ENCODE measurements around the gene CYB5A. TPM values are rescaled to one million over a fixed set of nuclear protein-coding genes. Genes with fewer than 3 reads are reported as not detected.

Gene CYB5A
- total RNA-seq, 1 donor from 2014 or later = 58.1 TPM

DNA sequence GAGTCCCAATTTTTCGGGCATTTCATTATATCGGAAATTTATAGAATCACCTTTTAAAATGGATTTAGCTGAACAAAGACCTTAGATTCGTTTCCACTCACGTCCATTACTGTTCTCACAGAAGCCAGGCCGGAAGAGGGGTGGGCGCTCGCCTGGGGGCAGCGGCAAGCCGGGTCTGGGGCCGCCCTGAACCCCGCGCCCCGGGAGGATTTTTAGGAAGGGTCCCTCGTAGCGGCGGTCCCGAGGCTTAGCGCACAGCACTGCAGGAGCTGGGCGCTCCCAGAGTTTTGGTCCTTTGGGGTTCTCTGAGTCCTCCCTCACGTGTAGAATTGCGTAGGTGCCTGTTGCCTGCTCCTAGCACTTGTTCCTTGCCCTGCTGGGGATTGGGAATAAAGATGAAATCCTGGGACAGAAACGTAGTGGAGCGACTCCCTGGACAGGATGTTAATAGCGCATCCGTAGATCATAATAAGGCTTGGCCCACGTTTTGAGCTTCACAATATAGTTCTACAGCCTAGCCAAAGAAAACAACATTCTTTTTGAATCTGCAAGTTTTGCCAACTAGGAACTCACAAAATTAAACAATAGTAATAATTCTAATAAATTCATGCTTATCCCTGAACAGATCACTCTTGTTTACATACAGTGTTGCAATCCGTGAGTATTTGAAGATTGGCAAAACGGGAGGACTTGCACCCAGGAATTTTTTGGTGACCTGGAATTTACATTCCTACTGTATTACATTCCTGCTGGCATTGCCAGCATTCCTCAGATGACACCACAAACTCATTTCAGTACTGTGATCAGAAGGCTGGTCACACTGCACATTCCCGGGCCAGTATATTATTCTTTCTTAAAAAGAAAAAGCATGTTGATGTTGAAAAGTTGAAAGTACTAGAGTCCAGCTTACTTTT, 24.8 kb upstream of the CYB5A start:
- H3K27ac ChIP-seq = no peak overlapping the region
- no peak for DNase-seq (ENCODE audit: low spot score in 2 of 2)
- H3K36me3 ChIP-seq = no peaks in the 10 kb centered on the region
- H3K27me3 ChIP-seq = no peaks in the 10 kb centered on the region
- intact Hi-C loops (cut with DNase I) = no loop called here
- no peaks in the 10 kb centered on the region for H3K9me3 ChIP-seq
- H3K4me1 ChIP-seq = no peaks in the 10 kb centered on the region
- H3K4me3 ChIP-seq = no peak overlapping the region
- TF ChIP-seq, protein P1, sequence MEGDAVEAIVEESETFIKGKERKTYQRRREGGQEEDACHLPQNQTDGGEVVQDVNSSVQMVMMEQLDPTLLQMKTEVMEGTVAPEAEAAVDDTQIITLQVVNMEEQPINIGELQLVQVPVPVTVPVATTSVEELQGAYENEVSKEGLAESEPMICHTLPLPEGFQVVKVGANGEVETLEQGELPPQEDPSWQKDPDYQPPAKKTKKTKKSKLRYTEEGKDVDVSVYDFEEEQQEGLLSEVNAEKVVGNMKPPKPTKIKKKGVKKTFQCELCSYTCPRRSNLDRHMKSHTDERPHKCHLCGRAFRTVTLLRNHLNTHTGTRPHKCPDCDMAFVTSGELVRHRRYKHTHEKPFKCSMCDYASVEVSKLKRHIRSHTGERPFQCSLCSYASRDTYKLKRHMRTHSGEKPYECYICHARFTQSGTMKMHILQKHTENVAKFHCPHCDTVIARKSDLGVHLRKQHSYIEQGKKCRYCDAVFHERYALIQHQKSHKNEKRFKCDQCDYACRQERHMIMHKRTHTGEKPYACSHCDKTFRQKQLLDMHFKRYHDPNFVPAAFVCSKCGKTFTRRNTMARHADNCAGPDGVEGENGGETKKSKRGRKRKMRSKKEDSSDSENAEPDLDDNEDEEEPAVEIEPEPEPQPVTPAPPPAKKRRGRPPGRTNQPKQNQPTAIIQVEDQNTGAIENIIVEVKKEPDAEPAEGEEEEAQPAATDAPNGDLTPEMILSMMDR (IDR thresholded peaks at IDR 0.05) = no peak

DNA sequence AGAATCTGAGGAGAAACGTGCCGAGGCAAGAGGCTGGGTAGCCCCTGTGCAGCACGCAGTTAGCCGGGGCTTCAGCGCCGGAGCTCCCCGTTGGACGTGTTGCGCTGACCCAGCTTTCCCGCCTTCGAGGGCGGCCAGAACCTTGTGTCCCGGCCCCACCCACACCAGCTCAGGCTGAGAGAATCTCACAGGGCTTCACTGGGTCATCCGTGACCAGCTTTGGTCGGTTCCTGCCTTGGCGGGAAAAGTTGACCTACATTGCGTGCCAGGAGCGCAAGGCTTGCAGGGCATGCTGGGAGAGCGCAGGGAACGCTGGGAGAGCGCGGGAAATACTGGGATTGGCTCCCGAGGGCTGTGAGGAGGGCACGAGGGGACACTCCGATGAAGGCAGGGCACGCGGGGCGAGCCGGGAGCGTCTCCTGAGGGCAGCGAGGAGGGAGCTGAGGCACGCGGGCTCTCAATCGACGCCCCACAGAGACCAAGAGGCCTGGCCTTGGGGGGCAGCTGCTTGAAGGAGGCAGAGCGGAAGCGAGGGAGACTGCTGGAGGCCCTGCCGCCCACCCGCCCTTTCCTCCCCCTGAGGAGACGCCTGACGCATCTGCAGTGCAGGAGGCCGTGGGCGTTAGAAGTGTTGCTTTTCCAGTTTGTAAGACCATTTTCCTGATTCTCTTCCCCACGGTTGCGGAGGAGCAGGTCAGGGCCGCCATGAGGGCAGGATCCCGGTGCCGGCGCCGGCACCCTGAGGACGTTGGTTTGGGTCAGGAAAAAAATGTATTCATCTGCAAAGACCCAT, 23.9 kb upstream of the CYB5A start, which contains the start of gene C18orf63:
Gene C18orf63 (plus strand): TSS at position 376 of the 793 bp plus-strand sequence. CDS start 2,027 bp downstream, outside the sequence.
- Histone ChIP-seq H3K4me1 (no peaks in the 10 kb centered on the region), H3K27me3 (no peaks in the 10 kb centered on the region), H3K27ac (no peak within 1 kb of the TSS), H3K4me3 (no peak within 1 kb of the TSS), H3K36me3 (no peaks in the 10 kb centered on the region), H3K9me3 (no peaks in the 10 kb centered on the region)
- no peak for DNase-seq (ENCODE audit: low spot score in 2 of 2)
- TF ChIP-seq, protein P1 (IDR thresholded peaks at IDR 0.05) = no peak
- intact Hi-C loops (cut with DNase I) = no loop called here

DNA sequence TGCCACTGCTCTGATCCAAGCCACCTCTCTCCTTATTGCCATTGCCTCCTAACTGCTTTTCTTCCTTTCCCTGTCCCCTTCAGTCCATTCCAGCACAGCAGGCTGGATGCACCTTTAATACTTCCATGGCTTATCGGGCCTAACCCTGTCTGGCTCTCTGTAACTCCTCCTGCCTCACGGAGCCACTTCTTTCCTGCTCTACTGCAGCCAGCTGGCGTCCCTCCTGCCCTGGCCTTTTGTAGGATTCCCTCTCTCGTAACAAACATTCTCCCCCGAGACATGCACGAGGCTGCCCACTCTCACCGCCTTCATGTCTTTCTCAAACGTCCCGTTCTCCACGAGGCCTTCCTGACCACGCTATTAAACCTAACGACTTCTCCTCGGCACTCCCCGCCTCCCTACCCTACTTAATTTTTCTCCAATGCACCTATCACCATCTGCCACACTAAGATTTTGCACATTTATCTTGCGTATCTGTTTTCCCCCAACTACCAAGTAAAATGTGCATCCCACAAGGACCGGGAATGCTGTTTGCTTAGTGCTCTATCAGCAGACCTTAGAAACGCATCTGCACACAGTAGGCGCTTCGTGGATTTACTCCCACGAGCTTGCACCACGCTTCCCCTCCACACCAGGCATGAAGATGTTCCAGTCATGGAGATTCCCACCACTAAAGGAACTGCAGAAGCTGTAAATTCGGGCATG, 23.1 kb upstream of the CYB5A start:
- Histone ChIP-seq H3K27me3 (no peaks in the 10 kb centered on the region), H3K4me1 (no peaks in the 10 kb centered on the region), H3K36me3 (no peaks in the 10 kb centered on the region), H3K27ac (no peak overlapping the region), H3K4me3 (no peak overlapping the region), H3K9me3 (no peaks in the 10 kb centered on the region)
- DNase-seq (ENCODE audit: low spot score in 2 of 2) = no peak
- TF ChIP-seq, protein P1 (IDR thresholded peaks at IDR 0.05) = no peak
- intact Hi-C loops (cut with DNase I) = no loop called here

DNA sequence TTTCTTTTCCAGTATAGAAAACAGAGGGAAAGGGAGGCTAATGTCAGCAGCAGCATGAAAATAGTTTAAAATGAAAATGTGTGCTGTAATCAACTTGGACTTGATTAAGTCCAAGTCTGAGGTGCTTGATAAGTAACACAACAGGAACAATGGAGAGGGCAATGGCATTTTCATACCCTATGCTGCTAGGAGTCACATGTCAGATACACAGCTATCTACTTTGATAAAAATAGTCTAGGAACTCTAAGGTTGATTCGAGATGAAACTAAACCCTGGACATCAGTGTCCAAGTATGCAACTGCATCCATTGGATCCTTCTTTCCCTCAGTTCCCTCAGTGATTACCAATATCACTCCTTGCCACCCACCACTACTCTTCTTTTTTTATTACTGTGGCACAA, 19.2 kb upstream of the CYB5A start:
- intact Hi-C loops (cut with DNase I) = no loop called here
- DNase-seq (ENCODE audit: low spot score in 2 of 2) = no peak
- Histone ChIP-seq H3K4me3 (no peak overlapping the region), H3K4me1 (no peaks in the 10 kb centered on the region), H3K36me3 (no peaks in the 10 kb centered on the region), H3K27me3 (no peaks in the 10 kb centered on the region), H3K9me3 (no peaks in the 10 kb centered on the region), H3K27ac (no peak overlapping the region)
- TF ChIP-seq, protein P1 (IDR thresholded peaks at IDR 0.05) = no peak

DNA sequence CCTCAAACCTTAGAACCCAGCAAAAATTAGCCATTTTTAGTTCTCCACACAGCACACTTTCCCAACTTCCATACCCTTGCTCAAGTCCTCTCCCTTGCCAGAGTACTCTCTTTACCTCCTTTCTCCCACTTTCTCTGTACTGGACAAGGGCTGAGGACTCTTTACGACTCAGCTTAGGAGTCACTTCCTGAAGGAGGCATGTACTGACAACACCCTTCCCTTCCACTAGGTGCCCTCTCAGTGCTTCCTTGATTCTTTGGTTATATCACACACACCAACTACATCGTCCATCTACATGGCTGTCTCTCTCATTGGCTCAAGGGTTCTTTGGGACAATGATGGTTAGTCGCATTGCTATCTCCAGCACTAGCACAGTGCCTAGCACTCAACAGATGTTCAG, 18.6 kb upstream of the CYB5A start:
- Histone ChIP-seq H3K4me3 (no peak overlapping the region), H3K36me3 (no peaks in the 10 kb centered on the region), H3K4me1 (no peaks in the 10 kb centered on the region), H3K9me3 (no peaks in the 10 kb centered on the region), H3K27me3 (no peaks in the 10 kb centered on the region), H3K27ac (no peak overlapping the region)
- no peak for DNase-seq (ENCODE audit: low spot score in 2 of 2)
- intact Hi-C loops (cut with DNase I) = no loop called here
- TF ChIP-seq, protein P1 (IDR thresholded peaks at IDR 0.05) = peak in 2 of 3 experiments; percentile 10 to 17

All from ascending aorta (tissue), 2 donors.